GM21786 (cell line): ENCODE results near the gene TYRP1.
"Not testable (repeated sequence)": the region's sequence is repeated elsewhere in the genome, so short reads cannot be mapped to it uniquely, and the experiment has no call there.

Experiments
- ATAC-seq: cut with Tn5 transposase; IDR thresholded peaks from one replicate; pipeline ENCODE4 v1.9.1; 2021; ENCODE audit not compliant: unreplicated experiment

The TYRP1 gene, protein sequence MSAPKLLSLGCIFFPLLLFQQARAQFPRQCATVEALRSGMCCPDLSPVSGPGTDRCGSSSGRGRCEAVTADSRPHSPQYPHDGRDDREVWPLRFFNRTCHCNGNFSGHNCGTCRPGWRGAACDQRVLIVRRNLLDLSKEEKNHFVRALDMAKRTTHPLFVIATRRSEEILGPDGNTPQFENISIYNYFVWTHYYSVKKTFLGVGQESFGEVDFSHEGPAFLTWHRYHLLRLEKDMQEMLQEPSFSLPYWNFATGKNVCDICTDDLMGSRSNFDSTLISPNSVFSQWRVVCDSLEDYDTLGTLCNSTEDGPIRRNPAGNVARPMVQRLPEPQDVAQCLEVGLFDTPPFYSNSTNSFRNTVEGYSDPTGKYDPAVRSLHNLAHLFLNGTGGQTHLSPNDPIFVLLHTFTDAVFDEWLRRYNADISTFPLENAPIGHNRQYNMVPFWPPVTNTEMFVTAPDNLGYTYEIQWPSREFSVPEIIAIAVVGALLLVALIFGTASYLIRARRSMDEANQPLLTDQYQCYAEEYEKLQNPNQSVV

DNA sequence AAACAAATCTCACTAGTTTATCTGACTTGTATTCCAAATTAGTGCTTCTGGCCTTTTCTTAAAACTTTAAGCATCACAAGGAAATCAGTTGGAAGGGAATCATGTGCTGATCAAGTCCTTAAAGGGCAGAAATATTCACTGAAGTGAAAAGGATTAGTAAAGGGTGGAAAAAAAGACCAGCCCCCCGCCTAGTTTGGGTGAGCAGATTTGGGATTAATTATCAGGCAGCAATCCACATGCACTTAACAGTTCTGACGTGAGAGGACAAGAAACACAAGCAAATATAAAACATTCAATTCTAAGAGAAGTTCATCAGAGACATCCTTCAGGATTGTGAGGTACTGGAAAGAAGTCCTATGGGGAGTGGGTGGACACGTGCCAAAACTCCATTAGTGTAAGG, at the start of gene TYRP1:
Gene TYRP1, plus strand, starts transcription at position 245 of the 400 bp plus-strand sequence. CDS start 612 bp downstream, outside the sequence.
- ATAC-seq = no peak

DNA sequence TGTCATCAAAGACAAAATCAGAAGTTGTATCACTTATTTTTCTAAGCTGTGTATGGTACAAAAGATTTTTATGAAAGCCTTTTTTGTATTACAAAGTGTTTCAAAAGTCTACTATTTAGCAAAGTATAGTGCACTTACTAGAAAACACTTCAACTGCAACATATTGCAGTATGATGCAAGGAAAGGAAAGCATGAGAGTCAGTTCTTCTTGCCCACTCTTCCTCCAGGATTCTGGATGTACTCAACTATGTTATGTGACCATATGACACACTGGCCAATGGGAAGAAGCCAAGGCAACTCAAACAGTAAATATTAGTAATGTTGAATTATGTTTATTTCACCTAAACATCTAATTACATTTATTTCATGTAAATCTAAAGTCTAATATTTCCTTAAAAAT, 49.5 kb upstream of the TYRP1 start:
- ATAC-seq = no peak

DNA sequence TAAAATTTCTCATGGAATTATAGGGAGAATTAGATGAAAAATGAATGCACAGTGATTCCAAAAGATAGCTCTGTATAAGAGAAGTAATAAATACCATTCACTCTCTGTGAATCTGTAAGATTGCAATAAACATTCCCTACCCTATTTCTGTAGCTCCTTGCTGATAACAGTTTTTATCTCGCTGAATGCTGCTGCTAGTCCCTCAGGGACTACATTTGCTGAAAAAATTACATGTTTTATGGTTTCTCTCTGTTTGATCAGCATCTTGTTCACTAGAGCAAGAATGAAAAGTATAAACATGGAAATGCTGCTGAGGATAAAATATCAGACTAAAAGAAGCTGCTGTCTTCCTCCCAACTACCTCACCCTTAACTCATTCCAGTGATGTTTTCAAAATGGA, 44.3 kb upstream of the TYRP1 start:
- ATAC-seq = no peak

DNA sequence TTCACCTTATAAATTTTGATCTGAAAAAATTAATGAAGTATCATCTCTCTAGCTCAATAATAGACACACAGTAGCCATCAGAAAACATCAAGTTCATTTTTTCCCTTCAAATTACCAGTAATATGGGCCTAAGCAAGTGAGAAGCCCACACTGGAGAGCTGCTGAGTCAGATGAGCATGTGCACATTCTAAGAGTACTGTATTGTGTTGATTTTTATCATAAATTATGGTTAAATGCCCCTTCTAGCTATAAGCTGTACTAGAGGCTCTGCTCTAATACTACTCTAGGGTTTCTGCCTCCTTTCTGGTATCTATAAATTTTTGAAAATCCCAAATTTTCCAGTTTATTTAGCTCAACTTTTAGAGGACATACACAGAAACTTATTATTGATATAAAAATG, 42.1 kb upstream of the TYRP1 start:
- no peak for ATAC-seq

DNA sequence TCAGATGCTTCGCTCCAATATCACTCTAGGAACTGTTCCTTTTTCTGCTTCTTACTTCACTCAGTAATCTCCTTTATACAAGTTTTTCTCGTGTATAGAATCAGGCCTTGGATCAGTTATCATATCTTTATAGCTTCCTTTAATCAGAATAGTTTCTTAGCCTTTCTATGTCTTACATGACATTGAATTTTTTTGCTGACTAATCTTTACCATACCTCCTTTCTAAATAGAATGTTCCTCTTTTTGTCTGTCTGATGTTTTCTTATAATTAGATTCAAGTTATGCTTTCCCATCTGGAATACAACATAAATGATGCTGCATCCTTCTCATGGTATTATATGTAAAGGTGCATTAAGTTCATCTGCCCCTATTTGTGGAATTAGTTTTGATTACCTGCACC, 40.2 kb upstream of the TYRP1 start:
- no peak for ATAC-seq

DNA sequence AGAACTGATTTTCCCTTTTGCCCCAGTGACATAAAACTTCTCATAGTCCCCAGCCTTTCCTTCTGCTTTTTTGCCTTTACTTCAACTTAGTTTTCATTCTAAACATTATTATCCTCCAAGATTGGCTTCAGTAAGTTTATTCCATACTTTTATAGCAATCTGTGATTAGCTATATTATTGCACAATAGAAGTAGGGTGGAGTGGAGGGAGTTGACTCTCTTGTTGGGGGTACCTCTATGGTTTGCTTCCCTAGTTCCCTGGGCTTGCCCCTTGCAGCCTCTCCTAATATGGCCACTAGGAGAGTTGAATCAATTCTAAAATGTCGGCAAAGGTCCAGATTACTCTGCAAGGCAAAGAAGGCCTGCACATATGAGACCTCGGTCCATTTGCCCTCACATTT, 36.4 kb upstream of the TYRP1 start:
- no peak for ATAC-seq

DNA sequence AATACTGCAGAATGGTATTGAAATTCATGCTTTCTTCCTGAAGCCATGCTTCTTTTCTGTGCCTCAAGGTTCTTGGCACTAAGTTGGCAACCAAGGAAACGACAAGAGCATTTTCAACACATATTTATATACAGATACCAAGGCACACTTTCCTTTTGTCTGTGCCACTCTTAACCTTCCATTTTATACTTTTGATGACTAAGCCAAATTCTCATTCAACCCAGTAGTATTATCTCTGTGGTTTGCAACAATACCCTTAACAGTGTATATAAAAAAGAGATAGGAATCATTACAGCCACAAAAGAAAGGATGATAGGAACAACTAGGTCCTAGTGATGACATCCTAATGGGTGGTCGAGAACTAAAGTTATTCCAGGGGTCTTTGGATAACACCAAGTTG, 36.0 kb upstream of the TYRP1 start:
- no peak for ATAC-seq

DNA sequence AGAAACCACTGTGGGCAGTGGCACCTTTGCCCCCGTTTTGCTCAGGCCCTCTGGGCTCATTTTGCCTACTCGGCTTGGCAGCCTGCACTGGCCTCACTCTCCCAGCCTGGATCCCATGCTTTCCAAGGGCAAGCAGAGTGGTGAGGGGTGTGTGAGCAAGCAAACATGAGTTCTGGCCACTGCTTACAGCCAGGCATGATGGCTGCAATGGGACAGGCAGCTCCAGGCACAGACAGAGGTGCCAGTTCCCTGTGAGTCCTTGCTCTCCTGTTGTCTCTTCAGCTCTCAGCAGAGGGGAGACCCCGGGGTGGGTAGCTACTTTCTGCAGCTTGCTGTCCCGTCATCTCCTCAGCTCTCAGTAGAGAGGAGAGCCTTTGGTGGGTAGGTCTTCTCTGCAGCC, 35.2 kb upstream of the TYRP1 start:
- ATAC-seq = no peak

DNA sequence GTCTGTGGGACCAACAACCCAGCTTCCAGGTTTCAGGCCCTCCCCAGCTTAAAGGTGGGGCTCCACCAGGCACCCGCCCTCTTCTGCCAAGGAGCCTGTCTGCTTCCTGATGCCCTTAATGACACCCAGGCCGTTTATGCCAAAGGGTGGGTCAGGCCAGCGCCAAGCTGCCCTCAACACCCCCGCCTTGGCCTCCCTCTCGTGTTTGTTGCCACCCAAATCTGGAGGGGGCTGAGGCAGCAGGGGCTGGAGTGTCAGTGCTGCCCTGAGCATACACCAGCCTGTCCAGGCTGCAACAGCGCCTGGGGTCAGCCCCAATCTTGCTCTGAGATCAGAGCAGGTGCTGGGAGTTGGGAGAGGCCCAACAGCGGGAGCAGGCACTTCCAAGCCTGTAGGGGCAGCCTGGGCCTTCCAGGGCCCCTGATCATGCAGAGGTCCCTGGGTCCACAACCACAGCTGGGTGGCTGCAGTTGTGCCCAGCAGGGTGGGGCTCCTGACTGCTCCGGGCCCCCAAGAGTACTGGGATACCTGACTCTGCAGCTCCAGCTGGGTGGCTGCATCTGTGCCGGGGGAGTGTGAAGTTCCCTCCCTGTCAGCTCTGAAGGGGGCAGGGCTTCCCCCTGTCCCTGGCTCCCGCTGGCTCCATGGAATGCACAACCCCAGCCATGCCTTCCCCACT, 34.5 kb upstream of the TYRP1 start:
- ATAC-seq = no peak

DNA sequence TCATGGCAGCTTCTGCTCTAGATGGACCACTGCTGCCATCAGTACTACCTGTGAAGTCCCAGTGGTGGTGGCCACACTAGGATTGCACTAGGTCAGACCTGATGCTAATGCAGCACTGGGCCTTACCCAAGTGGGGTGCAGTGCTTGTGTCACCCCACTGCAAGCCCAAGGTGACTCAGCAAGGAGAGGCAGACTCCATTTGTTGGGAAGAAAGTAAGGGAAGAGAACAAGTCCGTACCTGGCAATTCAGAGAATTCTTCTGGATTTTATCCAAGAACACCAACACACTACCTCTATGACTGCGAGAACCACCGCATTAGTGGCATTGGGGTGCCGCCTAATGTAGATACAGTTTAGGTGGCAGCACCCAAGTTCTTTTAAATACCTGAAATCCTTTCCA, 34.0 kb upstream of the TYRP1 start:
- ATAC-seq = no peak

DNA sequence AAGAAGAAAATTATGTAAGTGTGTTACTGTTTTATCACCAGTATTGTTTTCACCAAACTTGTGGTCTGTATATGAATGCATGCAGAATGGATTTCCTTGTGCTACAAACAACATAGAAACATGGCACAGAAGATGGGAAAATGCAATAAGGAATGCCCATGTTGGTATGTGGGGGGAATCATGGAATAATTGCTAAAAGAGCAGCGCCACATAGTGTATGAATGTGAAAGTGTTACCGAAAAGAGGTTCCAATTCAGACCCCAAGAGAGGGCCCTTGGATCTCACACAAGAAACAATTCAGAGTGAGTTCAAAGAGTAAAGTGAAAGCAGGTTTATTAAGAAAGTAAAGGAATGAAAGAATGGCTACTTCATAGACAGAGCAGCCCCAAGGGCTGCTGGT, 26.4 kb upstream of the TYRP1 start:
- ATAC-seq = no peak

DNA sequence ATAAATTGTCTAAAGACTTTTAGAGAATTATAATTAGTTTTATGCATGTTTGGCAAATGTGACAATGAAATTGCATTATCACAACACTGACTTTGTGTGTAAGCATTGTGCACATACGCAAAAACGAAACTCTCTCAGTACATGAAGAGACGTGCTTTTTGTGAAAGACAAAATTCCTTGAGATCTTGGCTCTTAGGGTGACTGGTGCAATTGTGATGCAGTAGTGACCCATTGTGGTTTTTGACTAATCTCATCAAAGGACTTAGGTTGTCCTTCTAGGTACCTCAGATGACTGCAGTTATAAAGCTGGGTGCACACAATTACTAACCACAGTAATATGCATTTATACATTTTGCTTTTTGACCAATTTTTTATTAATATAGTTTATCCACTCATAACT, 25.3 kb upstream of the TYRP1 start:
- no peak for ATAC-seq

DNA sequence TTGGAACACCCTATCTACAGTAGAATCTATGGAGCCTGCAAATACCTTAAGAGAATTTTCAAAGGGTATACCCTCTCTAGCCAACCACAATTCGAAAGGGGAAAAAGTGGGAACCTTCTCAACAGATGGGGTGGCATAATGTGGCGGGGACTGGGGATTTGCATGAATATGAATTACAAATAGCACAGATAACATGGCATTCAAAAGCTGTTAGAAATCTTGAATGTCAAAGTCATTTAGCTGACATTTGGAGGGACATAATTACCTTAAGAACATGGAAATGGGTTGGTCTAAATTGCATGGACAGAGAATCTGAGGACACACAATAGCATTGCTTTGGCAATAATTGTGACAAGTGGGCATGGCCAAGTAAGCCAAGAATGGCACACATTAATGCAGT, 23.2 kb upstream of the TYRP1 start:
- no peak for ATAC-seq

DNA sequence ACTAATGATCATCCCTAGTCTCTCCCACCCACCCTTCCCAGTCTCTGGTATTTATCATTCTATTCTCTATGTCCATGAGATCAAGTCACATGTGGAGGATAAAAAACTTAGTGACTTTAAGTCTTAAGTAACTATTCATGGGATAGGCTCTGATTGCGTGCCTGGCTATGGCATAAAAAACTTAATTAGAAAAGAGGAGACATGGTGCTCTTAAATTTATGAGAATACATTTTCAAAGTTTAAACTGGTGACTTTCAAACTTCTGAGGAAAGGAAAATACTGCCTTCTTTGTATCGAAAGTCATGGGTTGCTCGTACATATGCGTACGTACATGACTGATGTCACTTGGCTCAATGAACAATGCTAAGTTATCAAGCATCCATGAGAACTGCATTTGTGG, 18.2 kb upstream of the TYRP1 start:
- no peak for ATAC-seq

DNA sequence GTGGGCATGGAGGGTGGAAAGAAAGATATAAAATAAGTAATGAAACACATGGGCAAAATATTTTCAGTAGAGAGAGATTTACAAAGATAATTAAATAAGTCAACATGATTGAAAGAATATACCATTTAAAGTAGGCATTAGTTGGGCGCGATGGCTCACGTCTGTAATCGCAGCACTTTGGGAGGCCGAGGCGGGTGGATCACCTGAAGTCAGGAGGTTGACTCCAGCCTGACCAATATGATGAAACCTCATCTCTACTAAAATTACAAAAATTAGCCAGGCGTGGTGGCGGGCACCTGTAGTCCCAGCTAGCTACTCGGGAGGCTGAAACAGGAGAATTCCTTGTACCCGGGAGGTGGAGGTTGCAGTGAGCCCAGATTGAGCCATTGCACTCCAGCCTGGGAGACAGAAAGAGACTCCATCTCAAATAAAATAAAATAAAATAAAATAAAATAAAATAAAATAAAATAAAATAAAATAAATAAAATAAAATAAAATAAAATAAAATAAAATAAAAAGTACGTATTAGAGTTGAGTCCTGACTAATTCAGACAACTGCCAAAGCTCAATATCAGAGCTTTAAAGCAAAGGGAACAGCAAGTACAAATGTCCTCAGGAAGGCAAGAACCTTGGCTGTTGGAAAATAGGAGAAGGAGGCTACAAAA, 15.6 kb upstream of the TYRP1 start:
- not testable (repeated sequence) for ATAC-seq

DNA sequence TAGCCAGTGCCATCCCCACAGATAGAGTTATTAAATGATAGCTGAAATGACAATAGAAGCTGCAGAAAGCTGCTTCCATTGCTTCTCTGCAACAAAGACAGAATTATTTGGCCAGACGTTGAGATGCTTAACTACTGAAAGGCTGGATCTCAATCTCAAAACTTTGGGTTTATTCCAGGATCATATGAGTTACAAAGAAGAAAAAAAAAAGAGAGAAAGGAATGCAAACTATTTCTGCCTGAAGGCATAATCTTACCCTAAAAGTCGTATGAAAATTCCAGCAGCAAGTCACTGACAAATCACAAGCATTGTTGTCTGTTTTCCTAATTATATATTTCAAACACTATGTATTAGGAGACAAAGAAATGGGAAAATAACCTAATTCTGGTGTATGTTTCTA, 12.8 kb upstream of the TYRP1 start:
- ATAC-seq = no peak

DNA sequence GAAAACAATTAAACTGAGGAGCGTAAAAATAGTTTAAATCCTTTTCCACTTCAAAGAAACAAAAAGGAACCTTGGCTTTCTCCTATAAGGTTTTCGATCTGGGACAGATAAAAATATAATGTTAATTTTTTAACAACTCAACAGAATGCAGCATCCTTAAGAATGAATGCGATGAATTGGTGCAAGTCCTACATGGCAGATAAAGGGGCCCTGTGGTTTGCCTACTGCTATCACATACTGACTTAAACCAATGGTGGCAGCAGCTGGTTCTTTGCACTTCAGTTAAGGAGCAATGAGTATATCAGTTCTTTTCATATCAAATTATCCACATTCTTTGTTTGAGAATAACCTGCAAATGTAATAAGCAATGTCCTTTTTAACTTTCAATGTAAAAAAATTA, 12.4 kb upstream of the TYRP1 start:
- no peak for ATAC-seq

DNA sequence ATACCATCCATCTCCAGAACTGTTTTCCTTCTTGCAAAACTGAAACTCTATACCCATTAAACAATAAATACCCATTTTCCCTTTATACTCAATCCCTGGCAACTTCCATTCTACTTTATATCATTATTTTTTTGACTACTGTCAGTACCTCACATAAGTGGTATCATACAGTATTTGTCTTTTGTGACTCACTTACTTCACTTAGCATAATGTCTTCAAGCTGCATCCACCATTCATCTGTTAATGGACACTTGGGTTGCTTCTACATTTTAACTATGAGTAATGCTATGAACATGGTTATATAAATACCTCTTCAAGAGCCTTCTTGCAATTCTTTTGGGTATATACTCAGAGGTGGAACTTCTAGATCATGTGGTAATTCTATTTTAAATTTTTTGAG, 11.6 kb upstream of the TYRP1 start:
- ATAC-seq = no peak

DNA sequence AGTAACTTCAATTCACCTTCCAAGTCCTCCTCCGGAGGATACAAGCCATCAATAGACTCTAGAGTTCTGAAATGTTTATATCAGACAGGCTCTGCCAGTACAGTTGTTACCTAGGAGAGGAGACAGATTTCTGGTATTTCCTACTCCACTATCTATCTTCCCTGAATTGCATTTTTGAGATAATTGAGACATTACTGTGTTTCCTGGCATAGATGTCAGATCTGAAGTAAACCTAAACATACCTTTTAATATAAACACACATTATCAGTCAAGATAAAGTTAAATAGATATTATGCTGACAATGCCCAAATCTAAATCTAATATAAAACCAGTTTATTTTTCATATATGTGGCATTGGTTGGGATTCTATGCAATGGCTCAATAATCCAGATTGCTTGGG, 8.2 kb upstream of the TYRP1 start:
- ATAC-seq = no peak

DNA sequence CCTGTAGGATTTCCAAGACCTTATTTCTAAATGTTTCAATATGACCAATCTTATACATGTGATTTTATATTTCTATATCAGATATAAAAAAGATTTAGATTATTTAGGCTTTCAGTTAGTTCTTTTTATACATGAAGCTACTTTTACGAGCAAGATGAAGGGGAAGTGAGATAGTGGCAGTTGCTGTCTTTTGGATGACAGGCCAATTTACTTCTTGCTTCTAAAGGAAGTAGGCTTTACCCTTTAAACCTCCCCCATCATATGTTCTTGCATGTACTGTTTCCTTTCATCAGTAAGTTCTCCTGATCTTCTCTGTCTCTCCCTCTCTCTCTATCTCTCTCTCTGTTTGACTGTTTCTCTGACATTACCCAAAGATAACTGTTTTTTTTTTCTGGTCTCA, 4.0 kb upstream of the TYRP1 start:
- no peak for ATAC-seq

DNA sequence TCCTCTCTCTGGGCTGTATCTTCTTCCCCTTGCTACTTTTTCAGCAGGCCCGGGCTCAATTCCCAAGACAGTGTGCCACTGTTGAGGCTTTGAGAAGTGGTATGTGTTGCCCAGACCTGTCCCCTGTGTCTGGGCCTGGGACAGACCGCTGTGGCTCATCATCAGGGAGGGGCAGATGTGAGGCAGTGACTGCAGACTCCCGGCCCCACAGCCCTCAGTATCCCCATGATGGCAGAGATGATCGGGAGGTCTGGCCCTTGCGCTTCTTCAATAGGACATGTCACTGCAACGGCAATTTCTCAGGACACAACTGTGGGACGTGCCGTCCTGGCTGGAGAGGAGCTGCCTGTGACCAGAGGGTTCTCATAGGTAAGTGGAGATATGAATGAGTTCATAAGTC, 828 bp downstream of the TYRP1 start:
- no peak for ATAC-seq

DNA sequence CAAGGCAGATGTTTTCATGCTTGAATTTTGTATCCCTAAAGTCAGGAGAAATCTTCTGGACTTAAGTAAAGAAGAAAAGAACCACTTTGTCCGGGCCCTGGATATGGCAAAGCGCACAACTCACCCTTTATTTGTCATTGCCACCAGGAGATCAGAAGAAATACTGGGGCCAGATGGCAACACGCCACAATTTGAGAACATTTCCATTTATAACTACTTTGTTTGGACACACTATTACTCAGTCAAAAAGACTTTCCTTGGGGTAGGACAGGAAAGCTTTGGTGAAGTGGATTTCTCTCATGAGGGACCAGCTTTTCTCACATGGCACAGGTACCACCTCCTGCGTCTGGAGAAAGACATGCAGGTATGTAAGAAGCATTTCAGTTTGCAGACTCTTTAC, 2.3 kb downstream of the TYRP1 start:
- ATAC-seq = no peak
